ENCODE results near the gene WSCD1.

- TF ChIP-seq POLR2AphosphoS5 (IDR thresholded peaks at IDR 0.05) (no peak), CTCF (IDR thresholded peaks at IDR 0.05) (no peak), EP300 (IDR thresholded peaks at IDR 0.05) (no peak), POLR2A (IDR thresholded peaks at IDR 0.05) (no peak)
Measured at GRCh38 chr17:6079155-6079888, 9.1 kb downstream of the WSCD1 start.

All from upper lobe of left lung (tissue), 4 donors.